Effector CD4-positive, alpha-beta T cell (primary cell): ENCODE measurements around the gene TMEM72.

Experiments used
- DNase-seq: peaks from one replicate; pipeline ENCODE4 v3.0.0-alpha.2; 2020

Gene TMEM72

GRCh38 chr10:44890696-44891563, 20.2 kb upstream of the TMEM72 start:
- DNase-seq: no peak

- no peak for DNase-seq
Observed at GRCh38 chr10:44891721-44892120, 19.4 kb upstream of the TMEM72 start.

GRCh38 chr10:44893604-44894468, 17.3 kb upstream of the TMEM72 start:
- no peak for DNase-seq

- no peak for DNase-seq
Observed at GRCh38 chr10:44894691-44895090, 16.4 kb upstream of the TMEM72 start.

DNA sequence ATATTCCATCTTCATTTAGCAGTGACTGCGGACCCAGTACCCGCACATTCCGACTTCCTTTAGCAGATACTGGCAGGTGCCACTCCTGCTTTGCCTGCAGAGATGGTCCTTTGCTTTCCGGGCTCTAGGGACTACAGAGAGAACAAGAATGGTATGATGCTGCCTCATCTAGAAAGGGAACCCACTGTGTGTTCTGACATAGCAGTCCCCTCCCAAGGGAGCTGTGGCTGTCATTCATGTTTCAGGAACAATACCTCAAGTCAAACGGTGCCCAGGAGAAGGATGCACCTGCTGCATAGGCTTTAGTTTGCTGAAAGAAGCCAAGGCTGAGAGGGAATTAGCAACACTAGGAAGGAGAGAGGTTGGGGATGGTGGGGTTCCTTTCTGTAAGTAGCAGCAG, 15.9 kb upstream of the TMEM72 start:
- no peak for DNase-seq

GRCh38 chr10:44897049-44897448, 14.1 kb upstream of the TMEM72 start:
- no peak for DNase-seq

GRCh38 chr10:44898665-44899064, 12.5 kb upstream of the TMEM72 start:
- DNase-seq: no peak

GRCh38 chr10:44899450-44900080, 11.6 kb upstream of the TMEM72 start:
- DNase-seq: no peak

- no peak for DNase-seq
Observed at GRCh38 chr10:44902941-44903545, 8.1 kb upstream of the TMEM72 start.

DNA sequence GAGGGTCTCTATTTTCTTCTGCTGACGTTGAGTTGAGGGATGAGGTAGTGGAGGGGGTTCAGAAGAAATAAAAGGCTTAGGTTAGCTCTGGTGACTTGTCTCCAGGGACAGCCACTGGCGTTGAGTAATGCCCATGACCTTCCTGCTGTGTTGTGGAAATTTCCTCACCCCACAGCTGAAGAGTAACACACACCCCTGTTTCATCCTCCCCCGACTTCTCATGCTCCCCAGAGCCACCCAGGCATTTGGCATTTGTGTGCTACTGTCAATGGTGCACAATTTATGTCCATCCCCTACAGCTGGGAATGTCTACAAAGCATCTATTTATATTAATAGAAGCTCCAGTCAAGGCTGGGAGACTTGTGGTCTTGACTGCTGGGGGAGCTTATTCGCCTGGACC, 4.7 kb upstream of the TMEM72 start:
- no peak for DNase-seq

DNA sequence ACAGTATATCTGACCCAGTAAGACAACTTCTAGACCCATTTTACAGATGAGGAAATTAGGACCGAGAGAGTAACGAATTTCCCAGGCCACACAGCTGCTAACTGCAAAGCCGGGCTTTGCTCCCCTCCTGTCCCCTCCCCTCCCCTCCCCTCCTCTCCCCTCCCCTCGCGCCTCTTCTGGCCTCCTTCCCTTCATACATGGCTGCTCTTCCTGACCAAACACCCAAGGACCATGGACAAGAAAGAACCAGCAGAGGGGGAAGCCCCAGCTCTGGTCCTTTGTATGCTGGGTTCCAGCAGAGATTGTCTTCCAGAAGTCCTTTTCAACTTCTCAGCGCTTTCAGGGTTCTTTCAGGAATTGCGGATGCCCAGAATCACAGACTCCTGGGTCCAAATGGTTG, 3.6 kb upstream of the TMEM72 start:
- no peak for DNase-seq

- no peak for DNase-seq
Observed at GRCh38 chr10:44908066-44908749, 2.9 kb upstream of the TMEM72 start.

DNA sequence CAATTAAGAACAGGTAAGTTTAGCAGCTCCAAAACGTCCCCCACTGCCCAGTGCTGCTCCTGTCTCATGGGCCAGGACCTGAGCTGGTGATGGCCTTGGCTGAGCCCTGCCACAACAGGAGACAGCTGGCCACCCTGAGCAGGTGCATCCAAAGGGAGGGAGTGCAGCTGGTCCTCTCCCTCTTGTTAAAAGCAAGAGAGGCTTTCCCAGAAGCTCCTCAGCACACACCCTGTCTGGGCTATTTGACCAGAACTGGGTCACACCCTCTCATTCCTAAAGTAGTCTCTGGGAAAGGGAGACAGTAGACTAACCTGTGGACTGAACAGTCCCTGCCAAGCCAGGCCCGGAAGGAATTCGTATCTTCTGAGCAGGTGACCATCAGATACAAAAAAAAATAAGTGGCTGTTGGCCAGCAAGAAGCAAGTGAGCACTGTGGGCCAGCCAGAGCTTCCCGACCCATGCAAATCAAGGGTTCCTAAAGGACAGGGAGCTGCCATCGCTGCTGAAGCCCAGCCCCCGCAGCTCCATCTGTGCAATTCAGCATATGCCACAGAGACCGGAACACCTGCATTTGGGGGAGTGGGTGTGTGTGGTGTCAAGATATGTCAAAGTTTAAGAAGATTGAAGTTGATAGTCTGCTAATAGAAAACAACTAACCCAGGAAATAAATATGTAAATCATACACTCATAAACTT, 2.1 kb upstream of the TMEM72 start:
- DNase-seq: no peak

DNA sequence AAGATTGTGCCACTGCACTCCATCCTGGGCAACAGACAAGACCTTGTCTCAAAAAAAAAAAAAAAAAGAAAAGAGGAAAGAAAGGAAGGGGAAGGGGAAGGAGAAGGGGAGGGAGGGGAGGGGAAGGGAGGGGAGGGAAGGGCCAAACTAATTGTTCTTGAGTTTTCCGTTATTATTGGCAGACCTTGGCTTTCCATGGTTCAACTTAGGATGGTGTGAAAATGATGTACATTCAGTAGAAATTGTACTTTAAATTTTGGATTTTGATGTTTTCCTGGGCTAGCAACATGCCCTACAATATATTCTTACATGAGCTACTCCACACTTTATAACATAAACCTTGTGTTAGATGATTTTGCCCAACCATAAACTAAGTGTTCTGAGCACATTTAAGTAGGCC, 1.2 kb upstream of the TMEM72 start:
- no peak for DNase-seq

- no peak for DNase-seq
Observed at GRCh38 chr10:44910602-44911001, 535 bp upstream of the TMEM72 start.

GRCh38 chr10:44911951-44912350, 814 bp downstream of the TMEM72 start:
- no peak for DNase-seq

DNA sequence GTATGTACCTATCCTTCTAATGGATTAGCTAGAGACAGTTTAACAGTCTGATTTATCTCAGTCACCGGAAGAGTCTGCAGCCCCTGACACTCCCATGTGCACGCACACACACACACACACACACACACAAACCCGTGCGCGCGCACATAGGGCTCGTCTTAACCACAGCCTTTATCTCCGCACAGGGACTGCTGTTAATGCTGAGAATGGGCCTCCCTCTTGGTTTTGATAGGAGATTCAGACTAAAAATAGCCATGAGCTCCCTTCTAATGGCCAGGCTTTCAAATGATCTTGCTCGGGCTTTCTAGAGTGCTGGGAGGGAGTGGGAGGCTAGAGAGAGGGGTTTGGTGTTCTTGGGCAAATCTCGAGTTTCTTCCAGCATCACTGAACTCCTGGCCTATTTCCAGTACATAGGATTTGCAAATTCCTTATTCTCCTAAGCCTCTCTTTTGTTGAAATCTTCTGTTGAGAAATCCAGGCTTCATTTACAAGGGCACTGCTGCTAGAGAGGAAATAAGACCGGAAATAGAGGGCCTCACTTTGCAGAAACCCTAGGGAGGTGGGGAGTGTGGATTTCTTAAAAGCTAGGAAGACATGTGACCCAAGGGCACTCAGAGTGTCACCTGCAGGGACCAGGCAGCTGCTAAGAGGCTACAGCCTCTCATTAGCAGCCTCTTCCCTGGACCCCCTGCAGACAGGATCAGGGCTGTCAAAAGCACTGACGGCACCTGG, 2.4 kb downstream of the TMEM72 start:
- no peak for DNase-seq

DNA sequence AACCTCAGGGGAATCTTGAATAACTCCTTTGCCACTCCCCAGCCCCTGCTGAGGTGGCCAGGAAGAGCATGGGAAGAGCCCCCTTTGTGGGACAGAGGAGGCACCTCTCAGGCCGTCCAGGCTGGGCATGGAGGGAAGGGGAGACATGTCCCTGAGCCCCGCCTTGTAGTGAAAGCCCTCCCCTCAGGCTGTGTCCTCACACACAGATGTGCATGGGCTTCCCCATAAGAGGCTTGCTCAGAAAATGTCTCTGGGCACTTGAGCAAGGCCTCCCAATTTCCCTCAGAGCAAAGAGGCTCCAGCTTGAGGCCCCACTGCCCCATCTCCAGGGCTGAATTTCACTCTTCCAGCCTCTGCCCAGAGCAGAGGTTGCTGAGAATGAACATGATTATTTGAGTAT, 3.8 kb downstream of the TMEM72 start:
- DNase-seq: no peak

DNA sequence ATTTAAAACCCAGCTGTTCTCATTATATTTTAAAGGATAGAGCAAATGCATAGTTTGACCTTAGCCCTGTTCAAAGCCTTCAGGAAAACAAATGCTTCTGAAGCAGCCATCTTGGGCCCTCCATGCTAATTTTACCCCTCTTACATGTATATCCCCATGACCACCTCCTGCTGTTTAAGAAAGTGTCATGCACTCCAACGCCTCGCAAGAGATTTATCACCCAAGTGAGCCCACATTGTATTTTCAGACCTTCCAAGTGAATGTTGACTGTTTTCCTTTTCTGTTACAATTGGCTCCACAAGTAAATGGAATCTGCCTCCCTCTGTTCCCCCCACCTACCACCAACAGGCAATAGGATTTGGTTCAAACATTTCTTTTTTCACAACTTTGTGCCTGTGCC, 5.3 kb downstream of the TMEM72 start:
- no peak for DNase-seq

GRCh38 chr10:44917848-44918247, 6.7 kb downstream of the TMEM72 start:
- no peak for DNase-seq

DNA sequence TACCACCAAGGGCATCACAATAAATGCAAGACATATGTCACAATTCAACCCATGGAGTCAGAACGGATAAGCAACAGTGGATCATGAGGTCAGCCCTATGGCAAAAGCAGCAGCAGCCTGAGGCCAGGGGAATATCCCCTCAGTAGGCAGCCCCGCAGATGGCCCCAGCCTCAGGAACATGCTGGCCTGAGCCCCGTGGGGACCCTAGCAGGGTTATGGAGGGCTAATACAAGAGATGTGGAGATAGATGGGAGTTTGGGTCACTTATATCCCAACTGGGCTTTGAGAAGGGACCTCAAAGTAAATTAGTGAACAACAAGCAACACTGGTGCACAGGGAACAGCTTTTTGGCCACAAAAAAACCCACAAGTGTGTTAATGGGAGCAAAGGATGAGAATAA, 9.1 kb downstream of the TMEM72 start:
- DNase-seq: no peak
